Occipital lobe (tissue), 2 donors: ENCODE results near the gene ZNF274. TPM values are rescaled to one million over a fixed set of nuclear protein-coding genes. Genes with fewer than 3 reads are reported as not detected.
"Not testable (repeated sequence)": the region's sequence is repeated elsewhere in the genome, so short reads cannot be mapped to it uniquely, and the experiment has no call there.

Experiments
- DNase-seq: peaks from one replicate; lab custom pipeline; 2025; lab: John Stamatoyannopoulos, UW
- total RNA-seq: library from RNA; depleted of rRNA; stranded (reverse); fragments of >200 nt; gene quantifications from one replicate; pipeline ENCODE4 v1.2.3, GENCODE V29; 2014

Gene ZNF274
- total RNA-seq, 1 donor from 2014 or later: 25.1 TPM

DNA sequence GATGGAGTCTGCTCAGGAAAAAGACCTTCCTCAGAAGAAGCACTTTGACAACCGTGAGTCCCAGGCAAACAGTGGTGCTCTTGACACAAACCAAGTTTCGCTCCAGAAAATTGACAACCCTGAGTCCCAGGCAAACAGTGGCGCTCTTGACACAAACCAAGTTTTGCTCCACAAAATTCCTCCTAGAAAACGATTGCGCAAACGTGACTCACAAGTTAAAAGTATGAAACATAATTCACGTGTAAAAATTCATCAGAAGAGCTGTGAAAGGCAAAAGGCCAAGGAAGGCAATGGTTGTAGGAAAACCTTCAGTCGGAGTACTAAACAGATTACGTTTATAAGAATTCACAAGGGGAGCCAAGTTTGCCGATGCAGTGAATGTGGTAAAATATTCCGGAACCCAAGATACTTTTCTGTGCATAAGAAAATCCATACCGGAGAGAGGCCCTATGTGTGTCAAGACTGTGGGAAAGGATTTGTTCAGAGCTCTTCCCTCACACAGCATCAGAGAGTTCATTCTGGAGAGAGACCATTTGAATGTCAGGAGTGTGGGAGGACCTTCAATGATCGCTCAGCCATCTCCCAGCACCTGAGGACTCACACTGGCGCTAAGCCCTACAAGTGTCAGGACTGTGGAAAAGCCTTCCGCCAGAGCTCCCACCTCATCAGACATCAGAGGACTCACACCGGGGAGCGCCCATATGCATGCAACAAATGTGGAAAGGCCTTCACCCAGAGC is 29.6 kb downstream of the ZNF274 start:
- no peak for DNase-seq

DNA sequence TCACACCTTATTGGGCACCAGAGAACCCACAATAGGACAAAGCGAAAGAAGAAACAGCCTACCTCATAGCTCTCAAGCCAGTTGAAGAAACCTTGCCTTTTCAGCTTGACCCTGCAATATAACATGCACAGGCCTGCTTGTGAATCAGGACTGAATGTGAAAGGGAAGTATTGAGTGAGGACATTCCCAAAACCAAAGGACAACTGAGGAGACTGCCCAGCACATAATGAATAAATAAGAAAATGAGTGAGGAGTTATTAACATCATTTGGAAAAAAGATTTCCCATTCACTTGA is 30.2 kb downstream of the ZNF274 start:
- no peak for DNase-seq

DNA sequence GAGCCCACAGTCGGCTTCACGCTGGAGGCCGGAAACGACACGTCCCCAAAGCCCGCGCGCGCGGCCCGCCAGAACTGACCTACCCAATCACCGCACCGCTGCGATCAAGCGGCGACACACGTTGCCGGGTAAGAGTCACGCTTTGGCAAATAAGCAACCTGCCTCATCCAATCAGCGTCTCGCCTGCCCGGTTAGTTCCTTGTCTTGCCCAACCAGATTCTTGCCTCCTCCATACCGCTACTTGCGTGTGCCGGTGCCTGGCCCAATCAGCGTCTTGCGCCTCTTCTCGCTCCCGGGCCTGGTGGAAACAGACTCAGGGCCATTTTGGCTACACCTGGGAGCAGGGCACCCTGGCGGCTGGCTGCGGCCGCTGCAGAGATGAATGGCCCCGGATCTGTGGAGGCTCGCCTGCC is 34.2 kb downstream of the ZNF274 start:
- no peak for DNase-seq

DNA sequence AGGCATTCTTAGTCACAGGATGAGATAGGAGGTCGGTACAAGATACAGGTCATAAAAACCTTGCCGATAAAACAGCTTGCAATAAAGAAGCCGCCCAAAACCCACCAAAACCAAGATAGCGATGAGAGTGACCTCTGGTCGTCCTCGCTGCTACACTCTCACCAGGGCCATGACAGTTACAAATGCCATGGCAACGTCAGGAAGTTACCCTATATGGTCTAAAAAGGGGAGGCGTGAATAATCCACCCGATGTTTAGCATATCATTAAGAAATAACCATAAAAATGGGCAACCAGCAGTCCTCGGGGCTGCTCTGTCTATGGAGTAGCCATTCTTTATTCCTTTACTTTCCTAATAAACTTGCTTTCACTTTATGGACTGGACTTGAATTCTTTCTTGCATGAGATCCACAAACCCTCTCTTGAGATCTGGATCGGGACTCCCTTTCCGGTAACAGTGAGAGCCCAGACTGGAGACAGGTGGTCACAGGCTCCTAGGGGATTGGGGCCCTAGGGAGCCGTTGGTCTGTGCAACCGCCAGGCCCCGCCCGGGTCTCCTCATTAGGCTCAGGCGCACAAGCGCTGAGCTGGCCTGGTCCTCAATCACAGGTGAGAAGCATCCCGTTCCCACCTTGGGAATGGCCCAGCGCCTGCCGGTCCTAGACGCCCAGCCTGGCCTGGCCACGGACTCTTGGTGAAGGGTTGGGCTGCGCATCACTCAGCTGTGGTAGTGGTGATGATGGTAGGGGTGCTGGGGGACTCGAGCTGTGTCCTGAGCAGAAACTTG is 34.9 kb downstream of the ZNF274 start:
- no peak for DNase-seq

DNA sequence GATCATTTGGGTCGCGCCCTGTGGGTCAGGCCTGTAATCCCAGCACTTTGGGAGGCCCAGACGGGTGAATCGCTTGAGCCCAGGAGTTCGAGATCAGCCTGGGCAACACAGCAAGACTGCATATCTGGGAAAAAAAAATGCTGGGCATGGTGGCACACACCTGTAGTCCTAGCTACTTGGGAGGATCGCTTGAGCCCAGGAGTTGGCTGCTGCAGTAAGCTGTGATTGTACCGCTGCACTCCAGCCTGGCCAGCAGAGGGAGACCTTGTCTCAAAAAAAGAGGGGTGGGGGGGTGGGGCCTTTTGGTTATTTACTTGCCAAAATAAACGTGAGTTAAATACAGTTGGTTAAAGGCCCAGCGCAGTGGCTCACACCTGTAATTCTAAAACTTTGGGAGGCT is 36.0 kb downstream of the ZNF274 start:
- no peak for DNase-seq

DNA sequence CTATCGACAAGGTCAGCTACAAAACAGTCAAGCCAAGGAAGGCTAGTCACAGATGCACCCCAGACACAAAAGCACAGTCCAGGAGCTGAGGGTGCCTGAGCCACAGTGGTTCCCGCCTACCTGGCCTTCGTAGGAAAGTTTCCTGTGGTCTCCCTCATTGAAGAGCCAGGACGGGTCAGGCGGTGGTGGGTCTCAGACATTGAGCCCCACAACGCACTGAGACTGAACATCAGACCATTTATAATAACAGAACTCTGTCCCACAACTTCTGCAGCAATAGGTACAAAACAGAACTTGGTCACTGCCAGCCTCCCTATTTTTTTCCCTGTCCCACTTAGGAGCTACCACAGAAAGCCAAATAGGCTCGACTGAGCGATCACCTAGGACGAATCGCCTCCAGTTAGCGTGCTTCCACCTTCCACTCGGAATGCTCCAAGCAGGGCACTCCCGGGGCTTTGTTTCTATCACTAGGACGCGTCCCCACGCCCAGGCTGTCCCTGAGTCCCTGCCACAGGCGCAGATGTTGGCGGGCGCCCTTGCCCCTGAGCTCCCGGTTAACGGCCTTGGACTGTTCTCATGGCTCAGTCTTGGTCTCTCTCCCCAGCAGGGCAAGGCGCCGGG is 45.2 kb downstream of the ZNF274 start:
- no peak for DNase-seq

DNA sequence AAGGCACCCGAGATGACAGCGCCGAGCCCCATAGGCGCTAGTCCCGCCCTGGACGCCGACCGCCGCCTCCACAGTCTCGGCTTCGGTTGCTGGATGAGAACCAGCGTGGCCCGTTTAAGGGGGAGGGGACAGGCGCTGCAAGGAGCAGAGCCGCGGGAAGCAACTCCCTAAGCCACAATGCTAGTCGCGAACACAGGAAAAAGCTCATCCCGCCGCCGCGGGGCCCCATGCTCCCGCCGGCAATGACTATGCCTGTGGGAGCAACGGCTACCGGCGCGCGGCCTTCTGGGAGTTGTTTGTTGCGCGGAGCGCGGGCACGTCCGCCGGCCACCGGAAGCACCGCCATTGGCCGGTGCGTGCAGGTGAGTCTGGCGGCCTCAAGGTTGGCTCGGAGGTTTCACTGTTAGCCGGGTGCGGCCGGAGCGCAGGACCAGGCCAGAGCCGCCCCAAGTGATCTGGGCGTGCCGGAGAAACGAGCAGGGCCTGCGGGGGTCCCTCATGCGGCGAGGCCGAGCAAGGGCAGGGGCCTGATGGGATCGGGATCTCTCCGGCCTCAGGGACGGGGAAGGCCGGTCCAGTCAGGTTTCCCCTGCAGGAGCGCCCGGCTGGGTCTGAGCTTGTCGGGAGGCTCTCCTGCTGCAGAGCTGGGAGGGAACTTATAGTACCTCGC is 45.9 kb downstream of the ZNF274 start, which contains the start of gene ZNF544:
Gene ZNF544, plus strand, starts transcription at position 330 of the 670 bp plus-strand sequence. CDS start 15,110 bp downstream, outside the sequence.
- DNase-seq: peak; percentile 66

DNA sequence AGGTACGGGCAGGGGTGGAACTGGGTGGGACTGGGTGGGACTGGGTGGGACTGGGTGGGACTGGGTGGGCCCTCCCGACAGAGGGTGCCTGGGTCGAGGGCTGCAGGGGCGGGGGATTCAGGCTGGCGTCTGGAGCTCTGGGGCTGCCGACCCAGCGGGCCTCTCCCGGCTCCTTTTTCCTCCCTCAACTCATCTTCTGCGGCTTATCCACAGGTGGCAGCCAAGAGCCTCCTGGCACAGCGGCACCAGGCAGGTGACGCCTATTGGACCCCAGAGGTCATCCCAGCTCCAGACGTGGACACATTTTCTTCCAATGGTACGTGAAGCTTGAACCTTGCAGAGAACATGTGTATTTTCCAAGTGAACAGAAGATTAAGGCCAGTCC is 46.4 kb downstream of the ZNF274 start:
- DNase-seq: no peak

DNA sequence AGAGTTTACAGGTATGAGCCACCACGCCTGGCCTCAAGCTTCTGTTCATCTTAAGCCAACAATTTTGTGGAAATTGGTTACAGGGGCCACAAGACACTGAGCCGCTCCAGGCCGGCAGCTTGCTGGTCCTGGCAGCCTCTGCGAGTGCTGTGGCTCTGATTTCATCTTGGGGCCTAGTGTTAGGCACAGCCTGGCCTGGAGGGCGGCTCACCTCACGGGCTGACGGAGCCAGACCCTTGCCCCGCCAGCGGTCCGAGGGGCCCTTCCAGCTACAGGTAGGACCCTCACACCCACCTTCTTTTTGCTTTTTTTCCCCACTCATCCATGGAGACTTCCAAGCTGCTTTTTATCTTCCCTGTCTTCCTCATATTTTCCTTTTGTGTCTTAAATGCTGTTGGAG is 54.5 kb downstream of the ZNF274 start:
- DNase-seq: no peak

DNA sequence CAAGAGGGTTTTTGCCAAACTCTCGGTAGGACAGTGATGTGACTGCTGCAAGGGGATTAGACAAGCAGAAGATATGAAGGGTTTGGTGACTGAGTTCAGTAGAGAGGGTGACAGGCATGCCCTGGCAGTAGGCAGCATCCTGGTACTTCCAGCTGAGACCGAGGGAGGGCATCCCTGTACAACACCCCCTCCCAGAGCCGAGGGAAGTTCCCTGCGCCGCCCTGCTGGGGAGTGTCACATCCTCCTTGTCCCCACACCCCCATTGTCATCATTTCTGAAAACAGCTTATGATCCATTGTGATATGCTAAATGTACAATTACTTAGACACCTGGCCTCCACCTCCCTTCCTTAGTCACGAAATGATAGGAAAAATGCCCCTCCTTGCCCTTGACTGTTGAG is 60.5 kb downstream of the ZNF274 start:
- DNase-seq: no peak

DNA sequence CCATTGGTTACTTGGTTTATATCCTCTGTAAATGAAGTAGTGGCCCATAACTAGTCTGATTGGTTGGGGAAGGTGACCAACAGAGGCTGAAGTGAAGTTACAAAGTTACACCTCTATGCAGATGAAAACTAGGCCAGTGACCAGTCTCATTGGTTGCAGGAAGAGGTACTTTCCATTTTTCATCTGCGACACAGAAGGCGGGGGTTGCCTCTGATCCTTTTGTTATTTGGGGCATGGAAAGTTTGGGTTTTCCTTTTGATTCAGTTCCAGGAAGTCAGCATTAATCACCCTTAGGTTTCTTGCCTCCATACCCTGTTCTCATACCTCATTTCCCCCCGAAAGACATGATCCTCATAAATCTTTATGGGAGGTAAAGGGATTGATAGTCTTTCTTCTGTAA is 66.0 kb downstream of the ZNF274 start:
- no peak for DNase-seq

DNA sequence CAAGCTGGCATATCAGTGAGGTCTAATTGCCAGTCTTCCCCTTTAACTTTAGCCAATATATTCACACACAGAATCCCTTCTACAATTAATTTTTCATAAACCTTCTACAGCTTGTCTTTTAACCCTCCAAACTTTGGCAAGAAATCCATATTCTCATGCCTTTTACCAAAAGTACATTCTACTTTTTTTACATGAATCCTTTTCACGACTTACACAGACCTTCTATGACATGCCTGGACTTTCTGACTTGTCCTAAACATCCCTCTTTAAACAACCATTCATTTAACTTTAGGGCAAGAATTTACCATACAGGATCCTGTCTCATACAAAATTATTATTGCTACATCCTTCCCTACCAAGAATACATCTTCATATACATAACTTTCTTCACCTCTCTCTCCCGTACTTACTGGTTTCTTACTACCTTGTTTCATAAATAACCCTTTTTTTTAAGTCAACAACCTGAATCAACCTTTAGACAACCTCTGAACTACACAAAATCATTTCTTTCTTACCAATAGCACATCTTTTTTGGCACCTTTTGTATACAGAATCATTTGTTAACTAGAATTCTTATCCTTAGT is 69.3 kb downstream of the ZNF274 start:
- DNase-seq: no peak

DNA sequence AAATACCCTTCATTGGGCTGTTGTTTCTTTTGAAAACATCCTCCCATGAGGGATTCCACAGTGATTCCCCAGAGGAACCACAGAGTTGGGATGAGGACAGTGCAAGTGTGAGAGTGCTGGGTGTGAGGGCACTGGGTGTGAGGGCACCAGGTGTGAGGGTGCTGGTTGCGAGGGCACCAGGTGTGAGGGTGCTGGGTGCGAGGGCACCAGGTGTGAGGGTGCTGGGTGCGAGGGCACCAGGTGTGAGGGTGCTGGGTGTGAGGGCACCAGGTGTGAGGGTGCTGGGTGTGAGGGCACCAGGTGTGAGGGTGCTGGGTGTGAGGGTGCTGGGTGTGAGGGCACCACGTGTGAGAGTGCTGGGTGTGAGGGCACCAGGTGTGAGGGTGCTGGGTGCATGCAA is 75.4 kb downstream of the ZNF274 start:
- not testable (repeated sequence) for DNase-seq

DNA sequence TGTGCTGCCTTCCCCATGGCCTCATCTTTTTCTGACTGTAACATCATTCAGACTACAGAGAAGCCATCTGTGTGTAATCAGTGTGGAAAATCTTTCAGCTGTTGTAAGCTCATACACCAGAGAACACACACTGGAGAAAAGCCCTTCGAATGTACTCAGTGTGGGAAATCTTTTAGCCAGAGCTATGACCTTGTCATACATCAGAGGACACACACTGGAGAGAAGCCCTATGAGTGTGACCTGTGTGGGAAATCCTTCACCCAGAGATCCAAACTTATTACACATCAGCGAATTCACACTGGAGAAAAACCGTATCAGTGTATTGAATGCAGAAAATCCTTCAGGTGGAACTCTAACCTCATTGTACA is 78.7 kb downstream of the ZNF274 start:
- DNase-seq: no peak

DNA sequence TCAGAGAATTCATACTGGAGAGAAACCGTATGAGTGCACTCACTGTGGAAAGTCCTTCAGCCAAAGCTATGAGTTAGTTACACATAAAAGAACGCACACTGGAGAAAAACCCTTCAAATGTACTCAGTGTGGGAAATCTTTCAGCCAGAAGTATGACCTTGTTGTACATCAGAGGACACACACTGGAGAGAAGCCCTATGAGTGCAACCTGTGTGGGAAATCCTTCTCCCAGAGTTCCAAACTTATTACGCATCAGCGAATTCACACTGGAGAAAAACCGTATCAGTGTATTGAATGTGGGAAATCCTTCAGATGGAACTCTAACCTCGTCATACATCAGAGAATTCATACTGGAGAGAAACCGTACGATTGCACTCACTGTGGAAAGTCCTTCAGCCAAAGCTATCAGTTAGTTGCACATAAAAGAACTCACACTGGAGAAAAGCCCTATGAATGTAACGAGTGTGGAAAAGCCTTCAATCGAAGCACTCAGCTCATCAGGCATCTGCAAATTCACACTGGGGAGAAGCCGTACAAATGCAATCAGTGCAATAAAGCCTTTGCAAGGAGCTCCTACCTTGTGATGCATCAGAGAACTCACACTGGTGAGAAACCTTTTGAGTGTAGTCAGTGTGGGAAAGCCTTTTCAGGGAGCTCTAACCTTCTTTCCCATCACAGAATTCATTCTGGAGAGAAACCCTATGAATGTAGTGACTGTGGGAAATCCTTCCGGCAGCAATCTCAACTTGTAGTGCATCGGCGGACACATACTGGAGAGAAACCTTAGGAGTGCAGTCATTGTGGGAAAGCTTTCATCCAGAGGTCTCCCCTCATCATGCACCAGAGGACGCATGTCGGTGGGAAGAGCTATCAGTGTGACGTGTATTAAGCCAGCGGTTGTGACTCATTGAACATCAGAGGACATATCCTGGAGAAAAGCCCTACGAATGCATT is 79.4 kb downstream of the ZNF274 start:
- DNase-seq: no peak

DNA sequence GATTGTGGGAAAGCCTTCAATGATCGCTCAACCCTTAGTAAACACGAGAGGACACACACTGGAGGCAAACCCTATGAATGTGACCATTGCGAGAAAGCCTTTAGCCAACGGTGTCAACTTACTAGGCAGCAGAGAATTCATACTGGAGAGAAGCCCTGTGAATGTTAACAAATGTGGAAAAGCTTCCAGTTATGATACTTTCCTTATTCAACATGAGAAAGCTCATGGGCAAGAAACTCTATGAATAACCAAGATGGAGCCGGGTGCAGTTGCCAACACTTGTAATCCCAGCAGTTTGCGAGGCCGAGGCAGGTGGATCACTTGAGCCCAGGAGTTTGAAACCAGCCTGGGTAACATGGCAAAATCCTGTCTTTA is 80.0 kb downstream of the ZNF274 start:
- DNase-seq: no peak
